Activated CD8-positive, alpha-beta T cell treated with anti-CD3 and anti-CD28 coated beads for 36 hours (primary cell): ENCODE data around the gene FBXW7. TPM values are rescaled to one million over a fixed set of nuclear protein-coding genes. Genes with fewer than 3 reads are reported as not detected.

ENCODE experiments used
- ATAC-seq: fragments of 200-7000 bp; cut with Tn5 transposase; one replicate; pipeline ENCODE4 v1.10.0; 2021; ENCODE audit warnings: mild to moderate bottlenecking, moderate library complexity
- CTCF ChIA-PET: fragments of 350-600 bp; sonication (Branson Sonifier 250); formaldehyde crosslinking; loops from one replicate; lab custom pipeline; 2021; ENCODE audit warnings: antibody characterized with exemption; lab: Charles Lee
- POLR2A ChIA-PET: fragments of 350-600 bp; sonication (Branson Sonifier 250); formaldehyde crosslinking; loops from one replicate; lab custom pipeline; 2021; ENCODE audit warnings: antibody characterized with exemption; lab: Charles Lee
- DNase-seq: peaks from one replicate; pipeline ENCODE4 v3.0.0-alpha.2; 2020
- H3K27ac Mint-ChIP-seq: one replicate; pipeline ENCODE4 v1.8.0; 2021; ENCODE audit warnings: mild to moderate bottlenecking, mixed read lengths
- H3K27me3 Mint-ChIP-seq: one replicate; pipeline ENCODE4 v1.8.0; 2021; ENCODE audit warnings: mixed read lengths
- H3K36me3 Mint-ChIP-seq: one replicate; pipeline ENCODE4 v1.8.0; 2021; ENCODE audit warnings: low read depth, mixed read lengths
- H3K4me1 Mint-ChIP-seq: one replicate; pipeline ENCODE4 v1.8.0; 2021; ENCODE audit warnings: low read depth, mixed read lengths
- H3K4me3 Mint-ChIP-seq: one replicate; pipeline ENCODE4 v1.8.0; 2021; ENCODE audit warnings: mild to moderate bottlenecking, moderate library complexity, mixed read lengths
- H3K9me3 Mint-ChIP-seq: one replicate; pipeline ENCODE4 v1.8.0; 2021; ENCODE audit warnings: mixed read lengths
- CTCF ChIP-seq: fragments of 200-600 bp; IDR thresholded peaks from one replicate; pipeline ENCODE4 v1.8.0; 2022; ENCODE audit warnings: antibody characterized with exemption, mild to moderate bottlenecking
- intact Hi-C: fragments of 100-400 bp; cut with micrococcal nuclease; formaldehyde crosslinking; loops from one replicate; pipeline ENCODE4 v1.10.0; 2022
- total RNA-seq, 2 experiments: library from RNA; stranded (reverse); gene quantifications; one replicate each; pipeline ENCODE4 v1.2.3, GENCODE V29; 2021

The FBXW7 gene
- total RNA-seq, 2 experiments from 2014 or later: 32.6 to 35.1 TPM

GRCh38 chr4:152579107-152579764, 43.3 kb upstream of the FBXW7 start:
- intact Hi-C loops: no loop called here
- ChIA-PET POLR2A (interaction anchor here (0.5 to 1.5 kb wide), 5 partner anchors 9 to 785 kb away, joined by 3 to 5 read pairs (median 3); no protein-coding TSS in a partner anchor), CTCF (interaction anchor here (0.6 to 6.2 kb wide), 3 partner anchors 78 to 777 kb away, joined by 3 to 26 read pairs (median 3); no protein-coding TSS in a partner anchor)
- H3K27me3 Mint-ChIP-seq: no peaks in the 10 kb centered on the region
- H3K4me3 Mint-ChIP-seq: no peak overlapping the region
- TF ChIP-seq CTCF: no peak
- no peaks in the 10 kb centered on the region for H3K9me3 Mint-ChIP-seq
- ATAC-seq (no peak), DNase-seq (no peak)
- no peaks in the 10 kb centered on the region for H3K36me3 Mint-ChIP-seq
- H3K4me1 Mint-ChIP-seq: no peaks in the 10 kb centered on the region
- H3K27ac Mint-ChIP-seq: no peak overlapping the region

GRCh38 chr4:152578670-152579069, 42.8 kb upstream of the FBXW7 start:
- Mint-ChIP-seq H3K36me3 (no peaks in the 10 kb centered on the region), H3K27ac (no peak overlapping the region), H3K9me3 (no peaks in the 10 kb centered on the region), H3K4me3 (no peak overlapping the region), H3K4me1 (no peaks in the 10 kb centered on the region), H3K27me3 (no peaks in the 10 kb centered on the region)
- ATAC-seq (no peak), DNase-seq (no peak)
- ChIA-PET CTCF (interaction anchor here (0.6 to 6.2 kb wide), 4 partner anchors 12 to 777 kb away, joined by 3 to 26 read pairs (median 3); no protein-coding TSS in a partner anchor), POLR2A (interaction anchor here (1.2 to 1.5 kb wide), 3 partner anchors 8 to 43 kb away, joined by 3 to 5 read pairs (median 3); no protein-coding TSS in a partner anchor)
- intact Hi-C loops: no loop called here
- TF ChIP-seq CTCF: no peak

GRCh38 chr4:152577708-152578396, 42.0 kb upstream of the FBXW7 start:
- H3K4me3 Mint-ChIP-seq: no peak overlapping the region
- no peaks in the 10 kb centered on the region for H3K36me3 Mint-ChIP-seq
- H3K9me3 Mint-ChIP-seq: no peaks in the 10 kb centered on the region
- intact Hi-C loops: no loop called here
- no peak for ATAC-seq
- H3K4me1 Mint-ChIP-seq: no peaks in the 10 kb centered on the region
- H3K27ac Mint-ChIP-seq: no peak overlapping the region
- ChIA-PET POLR2A (interaction anchor here (1.5 kb wide), 1 partner anchor 23 kb away, joined by 5 read pairs; no protein-coding TSS in a partner anchor), CTCF (interaction anchor here (0.7 to 6.2 kb wide), 3 partner anchors 13 to 776 kb away, joined by 3 to 26 read pairs (median 3); no protein-coding TSS in a partner anchor)
- DNase-seq: no peak
- H3K27me3 Mint-ChIP-seq: no peaks in the 10 kb centered on the region
- TF ChIP-seq CTCF: no peak

GRCh38 chr4:152575533-152575932, 39.6 kb upstream of the FBXW7 start:
- POLR2A ChIA-PET: no interaction called here
- H3K4me1 Mint-ChIP-seq: no peaks in the 10 kb centered on the region
- CTCF ChIA-PET: interaction anchor here (0.6 to 6.2 kb wide), 2 partner anchors 9 to 74 kb away, joined by 3 to 26 read pairs; no protein-coding TSS in a partner anchor

More at GRCh38 chr4:152575533-152575932, 39.6 kb upstream of the FBXW7 start:
- H3K9me3 Mint-ChIP-seq: no peaks in the 10 kb centered on the region
- H3K4me3 Mint-ChIP-seq: no peak overlapping the region
- H3K36me3 Mint-ChIP-seq: no peaks in the 10 kb centered on the region
- intact Hi-C loops: no loop called here
- H3K27ac Mint-ChIP-seq: no peak overlapping the region
- no peak for DNase-seq
- ATAC-seq: no peak
- no peak for TF ChIP-seq CTCF
- no peaks in the 10 kb centered on the region for H3K27me3 Mint-ChIP-seq
